LoVo (cell line): ENCODE data around the gene GRK3.
A peak's percentile ranks its signal among the peaks of the same experiment; 100 is the strongest.
"Not testable (repeated sequence)": the region's sequence is repeated elsewhere in the genome, so short reads cannot be mapped to it uniquely, and the experiment has no call there.

Experiments used
- DNase-seq: peaks from one replicate; pipeline ENCODE4 v3.0.0-alpha.2; 2016; ENCODE audit warnings: low spot score

Gene GRK3

GRCh38 chr22:25698978-25699377 is 134.5 kb downstream of the GRK3 start:
- no peak for DNase-seq

- no peak for DNase-seq
Observed at GRCh38 chr22:25701056-25701780, 136.7 kb downstream of the GRK3 start.

- peak; percentile 18 for DNase-seq
Observed at GRCh38 chr22:25702040-25702439, 137.6 kb downstream of the GRK3 start.

GRCh38 chr22:25702571-25703167 is 138.2 kb downstream of the GRK3 start:
- DNase-seq = no peak

GRCh38 chr22:25704701-25705100 is 140.2 kb downstream of the GRK3 start:
- no peak for DNase-seq

GRCh38 chr22:25706197-25706596 is 141.7 kb downstream of the GRK3 start:
- no peak for DNase-seq

- DNase-seq = not testable (repeated sequence)
Observed at GRCh38 chr22:25708430-25708829, 144.0 kb downstream of the GRK3 start.

GRCh38 chr22:25709758-25710157 is 145.3 kb downstream of the GRK3 start:
- DNase-seq = no peak

GRCh38 chr22:25710501-25710900 is 146.0 kb downstream of the GRK3 start:
- DNase-seq = no peak

GRCh38 chr22:25711491-25711890 is 147.0 kb downstream of the GRK3 start:
- DNase-seq = no peak

GRCh38 chr22:25712661-25713400 is 148.4 kb downstream of the GRK3 start:
- no peak for DNase-seq

GRCh38 chr22:25714070-25714469 is 149.6 kb downstream of the GRK3 start:
- DNase-seq = no peak

- DNase-seq = no peak
Observed at GRCh38 chr22:25714739-25715138, 150.3 kb downstream of the GRK3 start.

- DNase-seq = no peak
Observed at GRCh38 chr22:25716637-25717036, 152.2 kb downstream of the GRK3 start.

GRCh38 chr22:25718135-25718840 is 153.8 kb downstream of the GRK3 start:
- no peak for DNase-seq

- DNase-seq = no peak
Observed at GRCh38 chr22:25722223-25722622, 157.7 kb downstream of the GRK3 start.

GRCh38 chr22:25722626-25723025 is 158.2 kb downstream of the GRK3 start:
- no peak for DNase-seq

- no peak for DNase-seq
Observed at GRCh38 chr22:25726241-25726640, 161.8 kb downstream of the GRK3 start.

- DNase-seq = no peak
Observed at GRCh38 chr22:25728071-25728470, 163.6 kb downstream of the GRK3 start.

- DNase-seq = no peak
Observed at GRCh38 chr22:25729016-25729995, 164.8 kb downstream of the GRK3 start.

- no peak for DNase-seq
Observed at GRCh38 chr22:25735650-25736049, 171.2 kb downstream of the GRK3 start.
